Hematopoietic multipotent progenitor cell treated with erythropoietin and hydrocortisone succinate and interleukin-3 and kit ligand, for 8 days (in vitro differentiated cells): ENCODE data around the gene NAV2.

Experiments
- DNase-seq: peaks from one replicate; pipeline ENCODE4 v3.0.0-alpha.2; 2015

NAV2 gene

GRCh38 chr11:20011307-20011951 lies 298.8 kb downstream of the NAV2 start:
- no peak for DNase-seq

DNA sequence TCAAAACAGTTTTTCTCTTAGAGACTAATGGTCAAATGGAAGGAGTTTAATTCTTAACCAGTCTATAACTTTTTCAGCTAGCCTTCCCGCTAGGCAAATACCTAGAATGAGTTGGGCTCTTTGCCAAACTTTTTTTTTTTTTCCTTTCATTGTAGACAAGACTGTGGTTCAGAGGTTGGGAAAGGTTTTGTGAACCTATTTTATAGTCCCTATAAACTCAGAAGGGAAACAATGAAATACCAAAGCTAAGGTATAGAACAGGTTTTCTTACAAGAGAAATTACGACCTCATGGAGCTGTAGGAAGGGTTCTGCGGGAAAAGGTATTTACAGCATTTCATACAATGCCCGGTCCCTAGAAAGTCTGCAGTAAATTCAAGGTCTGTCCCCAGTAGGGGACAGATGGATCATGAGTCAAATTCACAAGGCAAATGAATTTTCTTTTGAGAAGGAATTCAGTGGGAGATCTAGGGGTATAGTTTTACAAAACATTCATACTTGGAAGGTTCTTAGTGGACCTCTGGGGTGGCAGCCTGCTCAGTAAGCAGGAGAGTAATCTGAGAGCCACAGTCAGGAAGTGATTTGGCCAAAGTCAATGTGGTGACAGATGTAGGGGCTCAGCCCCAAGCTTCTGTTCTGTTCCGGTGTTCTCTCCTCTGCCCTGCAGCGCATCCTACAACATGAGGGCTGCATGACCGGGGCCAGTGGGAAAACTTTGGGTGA lies 300.9 kb downstream of the NAV2 start:
- DNase-seq = peak; percentile 27

- DNase-seq = no peak
These were observed 301.4 kb downstream of the NAV2 start for GRCh38 chr11:20014067-20014402.

- DNase-seq = no peak
These were observed 302.5 kb downstream of the NAV2 start for GRCh38 chr11:20015101-20015500.

GRCh38 chr11:20015529-20016427 lies 303.1 kb downstream of the NAV2 start:
- DNase-seq = no peak

GRCh38 chr11:20016526-20016925 lies 303.9 kb downstream of the NAV2 start:
- DNase-seq = no peak

GRCh38 chr11:20017320-20017719 lies 304.7 kb downstream of the NAV2 start:
- no peak for DNase-seq

GRCh38 chr11:20020198-20020597 lies 307.6 kb downstream of the NAV2 start:
- no peak for DNase-seq

DNA sequence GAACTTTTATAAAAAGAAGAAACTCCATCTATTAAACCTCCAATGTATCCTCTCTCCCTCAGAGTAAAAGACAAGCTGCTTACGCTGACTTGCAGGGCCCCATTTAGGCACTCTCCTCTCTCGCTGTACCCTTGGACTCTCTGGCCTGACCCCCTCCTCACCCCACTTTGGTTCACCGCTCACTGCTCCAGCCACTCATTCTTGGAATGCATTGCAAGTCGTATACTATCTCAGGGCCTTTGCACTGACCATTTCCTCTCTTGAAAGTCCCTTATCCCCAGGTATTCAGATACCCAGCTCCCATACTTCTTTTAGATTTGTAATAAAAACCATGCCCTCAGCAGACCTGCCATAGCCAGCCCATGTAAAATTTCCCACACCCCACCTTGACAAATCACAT lies 308.1 kb downstream of the NAV2 start:
- DNase-seq = no peak

DNA sequence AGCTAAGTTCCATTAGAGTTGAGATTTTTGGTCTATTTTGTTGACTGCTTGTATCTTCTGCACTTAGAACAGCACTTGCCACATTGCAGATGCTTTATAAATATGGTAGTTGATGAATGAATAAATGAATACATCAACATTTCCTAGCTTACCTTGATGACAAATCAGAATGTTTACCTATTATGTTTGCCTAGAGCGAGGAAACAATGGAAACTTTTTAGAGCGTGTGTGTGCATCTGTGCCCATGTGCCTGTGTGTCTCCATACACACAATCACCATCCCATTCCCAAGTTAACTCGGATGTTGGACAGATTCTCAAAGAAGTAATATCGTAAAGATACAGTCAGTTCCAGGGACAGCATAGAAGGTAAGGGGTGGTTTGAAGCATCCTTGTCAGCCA lies 308.6 kb downstream of the NAV2 start:
- no peak for DNase-seq

DNA sequence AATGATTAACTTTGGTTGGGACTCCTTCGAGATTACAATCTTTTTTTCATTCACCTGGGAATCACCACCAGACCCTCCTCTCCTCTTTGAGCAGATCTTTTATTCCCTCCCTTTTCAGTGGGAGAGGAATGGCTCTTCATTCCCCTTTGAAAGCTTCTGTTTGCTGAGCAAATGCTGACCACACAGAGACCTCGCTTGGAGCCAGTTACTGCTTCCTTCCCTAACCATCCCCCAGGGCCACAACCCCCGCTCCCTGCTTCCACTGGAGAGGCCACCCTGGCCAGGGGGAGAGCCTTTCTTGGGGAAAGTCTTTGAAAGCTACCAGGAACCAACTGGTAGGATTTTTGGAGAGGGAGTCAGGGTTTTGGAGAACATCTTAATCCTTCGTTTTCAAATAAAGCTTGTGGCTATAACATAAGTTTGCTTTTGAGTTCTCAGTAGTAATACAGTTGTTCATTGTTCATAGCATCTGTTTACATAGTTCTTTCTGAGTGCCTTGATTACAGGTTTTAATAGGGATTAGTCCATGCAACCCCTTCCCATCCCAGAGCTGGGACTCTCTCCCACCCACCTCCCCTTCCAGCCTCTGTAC lies 309.2 kb downstream of the NAV2 start:
- no peak for DNase-seq

GRCh38 chr11:20022363-20023081 lies 309.9 kb downstream of the NAV2 start:
- DNase-seq = no peak

- no peak for DNase-seq
These were observed 310.4 kb downstream of the NAV2 start for GRCh38 chr11:20023082-20023426.

GRCh38 chr11:20024172-20024935 lies 311.7 kb downstream of the NAV2 start:
- no peak for DNase-seq

GRCh38 chr11:20025332-20025840 lies 312.7 kb downstream of the NAV2 start:
- no peak for DNase-seq

- DNase-seq = no peak
These were observed 314.3 kb downstream of the NAV2 start for GRCh38 chr11:20026629-20027555.

GRCh38 chr11:20027556-20028013 lies 314.9 kb downstream of the NAV2 start:
- DNase-seq = no peak

GRCh38 chr11:20029193-20029592 lies 316.6 kb downstream of the NAV2 start:
- no peak for DNase-seq

GRCh38 chr11:20030472-20030871 lies 317.8 kb downstream of the NAV2 start:
- DNase-seq = no peak

DNA sequence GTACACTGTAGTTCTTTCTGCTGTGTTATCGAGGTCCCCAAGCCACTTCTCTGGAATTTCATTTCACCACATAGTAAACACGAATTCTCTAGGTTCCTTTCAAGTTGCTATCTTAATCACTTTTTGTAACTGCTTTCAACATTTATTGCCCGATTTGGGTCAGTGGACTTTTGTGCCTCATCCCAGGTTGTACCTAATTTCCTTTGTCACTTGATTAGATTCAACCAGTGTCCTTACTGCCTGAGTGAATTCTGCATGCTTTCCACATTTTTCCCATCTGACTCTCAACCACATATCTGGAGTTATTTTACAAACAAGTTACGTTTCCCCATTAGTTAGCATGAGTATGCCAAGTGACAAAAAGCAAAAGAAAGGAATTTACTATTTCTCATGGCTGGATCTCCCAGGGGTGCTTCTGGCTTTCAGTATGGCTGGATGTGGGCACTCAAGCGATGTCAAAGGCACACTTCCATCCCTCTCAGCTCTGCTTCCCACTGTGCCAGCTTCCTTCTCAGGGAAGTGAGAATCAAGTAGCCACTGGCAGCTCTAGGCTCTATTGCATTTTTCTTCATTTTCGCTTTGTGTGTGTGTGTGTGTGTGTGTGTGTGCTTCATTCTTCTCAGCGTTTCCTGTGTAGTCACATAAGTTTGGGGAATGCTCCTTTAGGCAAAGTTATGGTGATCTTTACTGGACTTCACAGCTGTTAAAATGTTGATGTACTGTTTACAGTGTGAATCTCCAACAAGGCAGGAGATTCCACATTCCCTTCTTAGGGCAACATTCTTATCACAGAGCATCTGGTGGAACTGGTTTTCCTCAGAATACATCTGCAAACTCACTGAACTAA lies 318.7 kb downstream of the NAV2 start:
- DNase-seq = no peak
